H1 (cell line): ENCODE data around the gene MAGI2. TPM values are rescaled to one million over a fixed set of nuclear protein-coding genes. Genes with fewer than 3 reads are reported as not detected.

ENCODE experiments used
- POU5F1 ChIP-seq: IDR thresholded peaks from 2 replicates; pipeline ENCODE4 v1.6.1; 2011; ENCODE audit warnings: low read depth, mild to moderate bottlenecking, low read length, moderate library complexity
- RAD21 ChIP-seq, 2 experiments: IDR thresholded peaks in 1 of 2; conservative IDR thresholded peaks in 1 of 2; 2 replicates each; pipeline ENCODE4 v1.6.1; 2011; ENCODE audit warnings: low read depth in 2 of 2, low read length in 2 of 2, improper control_type of control experiment in 1 of 2, inconsistent platforms in 1 of 2, mild to moderate bottlenecking in 1 of 2, moderate library complexity in 1 of 2
- YY1 ChIP-seq: IDR thresholded peaks from 2 replicates; pipeline ENCODE4 v1.6.1; 2011; ENCODE audit warnings: low read depth, mild to moderate bottlenecking, low read length
- polyA plus RNA-seq, 7 experiments: library from polyadenylated mRNA; depleted of rRNA in 3 of 7; stranded (reverse) in 5 of 7; unstranded in 2 of 7; fragments of >200 nt in 5 of 7; fragments of 200-250 nt in 2 of 7; gene quantifications; 1 replicate in 5 of 7; 2 replicates in 1 of 7; 4 replicates in 1 of 7; pipeline versions ENCODE4 v1.2.1 to v1.2.3, GENCODE V29; 2011 to 2013; ENCODE audit warnings: missing spikeins in 2 of 7, mixed read lengths in 2 of 7
- total RNA-seq: library from RNA; stranded (reverse); fragmentation: NEBNext Ultra II Directional; extraction: Animal tissue kit (Norgen Biotek cat#: 25700); gene quantifications from 2 replicates; pipeline ENCODE4 v1.2.1, GENCODE V29; 2021

MAGI2 gene
- total and polyA plus RNA-seq, 2 of the 8 experiments (the other 6 are each of a cell fraction or from before 2014, with no cell fraction given) = 6.0 to 27.3 TPM

GRCh38 chr7:78146546-78146945 lies 1306.9 kb downstream of the MAGI2 start (continued):
- TF ChIP-seq YY1 (no peak), RAD21 (IDR thresholded peaks at IDR 0.05 in 1 of 2, conservative IDR thresholded peaks at IDR 0.05 in 1 of 2; ENCODE audit: low read depth in 2 of 2, low read length in 2 of 2) (no peak), POU5F1 (no peak)
